WI38 (cell line): Measurements from ENCODE around the gene PSEN1.

Source experiments
- H3K4me3 ChIP-seq: 2 replicates; pipeline ENCODE4 v1.5.1; 2011; ENCODE audit warnings: low read depth, mild to moderate bottlenecking, control low read depth, low read length
- CTCF ChIP-seq: IDR thresholded peaks from 2 replicates; pipeline ENCODE4 v1.5.1; 2012; ENCODE audit warnings: low read depth, mild to moderate bottlenecking, control low read depth, low read length

PSEN1 gene

GRCh38 chr14:73272393-73272792 lies 136.1 kb downstream of the PSEN1 start:
- no peak for TF ChIP-seq CTCF
- H3K4me3 ChIP-seq, result no peak overlapping the region
